ENCODE data around the gene KIF2B. TPM values are rescaled to one million over a fixed set of nuclear protein-coding genes. Genes with fewer than 3 reads are reported as not detected.

Gene KIF2B
- total RNA-seq, 1 experiment from 2014 or later, result not detected

- no TSS peak for BruUV-seq (replicated peaks)
- H3K27me3 Mint-ChIP-seq (ENCODE audit: unreplicated experiment), result no peaks in the 10 kb centered on the region
- H3K4me3 Mint-ChIP-seq (ENCODE audit: low read depth, unreplicated experiment), result no peak overlapping the region
- TF ChIP-seq CTCF (IDR thresholded peaks at IDR 0.05; ENCODE audit: unreplicated experiment), result no peak
- no peaks in the 10 kb centered on the region for H3K36me3 Mint-ChIP-seq (ENCODE audit: insufficient read depth, unreplicated experiment)
- intact Hi-C loops (cut with micrococcal nuclease; ENCODE audit: unreplicated experiment), result no loop called here
- no peaks in the 10 kb centered on the region for H3K9me3 Mint-ChIP-seq (ENCODE audit: low read depth, unreplicated experiment)
- no peak for DNase-seq
- no peaks in the 10 kb centered on the region for H3K4me1 Mint-ChIP-seq (ENCODE audit: low read depth, unreplicated experiment)
- CTCF ChIA-PET, result no interaction called here
- H3K27ac Mint-ChIP-seq (ENCODE audit: unreplicated experiment), result no peak overlapping the region
Measured at GRCh38 chr17:53792997-53793396, 29.7 kb upstream of the KIF2B start.

GRCh38 chr17:53794875-53795274, 27.9 kb upstream of the KIF2B start:
- Mint-ChIP-seq H3K4me1 (ENCODE audit: low read depth, unreplicated experiment) (no peaks in the 10 kb centered on the region), H3K36me3 (ENCODE audit: insufficient read depth, unreplicated experiment) (no peaks in the 10 kb centered on the region), H3K9me3 (ENCODE audit: low read depth, unreplicated experiment) (no peaks in the 10 kb centered on the region), H3K27me3 (ENCODE audit: unreplicated experiment) (no peaks in the 10 kb centered on the region), H3K27ac (ENCODE audit: unreplicated experiment) (no peak overlapping the region), H3K4me3 (ENCODE audit: low read depth, unreplicated experiment) (no peak overlapping the region)
- CTCF ChIA-PET, result no interaction called here
- no TSS peak for BruUV-seq (replicated peaks)
- DNase-seq, result no peak
- no peak for TF ChIP-seq CTCF (IDR thresholded peaks at IDR 0.05; ENCODE audit: unreplicated experiment)
- intact Hi-C loops (cut with micrococcal nuclease; ENCODE audit: unreplicated experiment), result no loop called here

GRCh38 chr17:53796642-53797041, 26.1 kb upstream of the KIF2B start:
- Mint-ChIP-seq H3K4me3 (ENCODE audit: low read depth, unreplicated experiment) (no peak overlapping the region), H3K27ac (ENCODE audit: unreplicated experiment) (no peak overlapping the region), H3K36me3 (ENCODE audit: insufficient read depth, unreplicated experiment) (no peaks in the 10 kb centered on the region), H3K27me3 (ENCODE audit: unreplicated experiment) (no peaks in the 10 kb centered on the region), H3K9me3 (ENCODE audit: low read depth, unreplicated experiment) (no peaks in the 10 kb centered on the region), H3K4me1 (ENCODE audit: low read depth, unreplicated experiment) (no peaks in the 10 kb centered on the region)
- TF ChIP-seq CTCF (IDR thresholded peaks at IDR 0.05; ENCODE audit: unreplicated experiment), result no peak
- BruUV-seq (replicated peaks), result no TSS peak
- CTCF ChIA-PET, result no interaction called here
- intact Hi-C loops (cut with micrococcal nuclease; ENCODE audit: unreplicated experiment), result no loop called here
- DNase-seq, result no peak

- Mint-ChIP-seq H3K9me3 (ENCODE audit: low read depth, unreplicated experiment) (no peaks in the 10 kb centered on the region), H3K27ac (ENCODE audit: unreplicated experiment) (no peak overlapping the region), H3K36me3 (ENCODE audit: insufficient read depth, unreplicated experiment) (no peaks in the 10 kb centered on the region), H3K4me3 (ENCODE audit: low read depth, unreplicated experiment) (no peak overlapping the region), H3K4me1 (ENCODE audit: low read depth, unreplicated experiment) (no peaks in the 10 kb centered on the region), H3K27me3 (ENCODE audit: unreplicated experiment) (no peaks in the 10 kb centered on the region)
- TF ChIP-seq CTCF (IDR thresholded peaks at IDR 0.05; ENCODE audit: unreplicated experiment), result no peak
- no TSS peak for BruUV-seq (replicated peaks)
- intact Hi-C loops (cut with micrococcal nuclease; ENCODE audit: unreplicated experiment), result no loop called here
- no peak for DNase-seq
- CTCF ChIA-PET, result no interaction called here
Measured at GRCh38 chr17:53797501-53797900, 25.2 kb upstream of the KIF2B start.

GRCh38 chr17:53804437-53804836, 18.3 kb upstream of the KIF2B start:
- no peak for TF ChIP-seq CTCF (IDR thresholded peaks at IDR 0.05; ENCODE audit: unreplicated experiment)
- intact Hi-C loops (cut with micrococcal nuclease; ENCODE audit: unreplicated experiment), result no loop called here
- H3K4me1 Mint-ChIP-seq (ENCODE audit: low read depth, unreplicated experiment), result no peaks in the 10 kb centered on the region
- H3K27ac Mint-ChIP-seq (ENCODE audit: unreplicated experiment), result no peak overlapping the region
- no TSS peak for BruUV-seq (replicated peaks)
- H3K9me3 Mint-ChIP-seq (ENCODE audit: low read depth, unreplicated experiment), result no peaks in the 10 kb centered on the region
- CTCF ChIA-PET, result no interaction called here
- no peaks in the 10 kb centered on the region for H3K27me3 Mint-ChIP-seq (ENCODE audit: unreplicated experiment)
- H3K36me3 Mint-ChIP-seq (ENCODE audit: insufficient read depth, unreplicated experiment), result no peaks in the 10 kb centered on the region
- no peak for DNase-seq
- no peak overlapping the region for H3K4me3 Mint-ChIP-seq (ENCODE audit: low read depth, unreplicated experiment)
